GM23248 (cell line): ENCODE results near the gene R3HDM4.

Experiments
- EZH2 ChIP-seq: fragments of 200-600 bp; sonication (generic); IDR thresholded peaks from 2 replicates; pipeline ENCODE4 v1.6.1; 2018; ENCODE audit warnings: antibody characterized with exemption, mild to moderate bottlenecking; ENCODE audit not compliant: insufficient read depth, poor library complexity, severe bottlenecking
- EZH2phosphoT487 ChIP-seq: fragments of 200-600 bp; sonication (generic); IDR thresholded peaks from 2 replicates; pipeline ENCODE4 v1.6.1; 2018; ENCODE audit warnings: antibody characterized with exemption, moderate library complexity, mild to moderate bottlenecking, low read depth; ENCODE audit not compliant: insufficient read depth

GRCh38 chr19:953445-954271 lies 40.6 kb upstream of the R3HDM4 start:
- no peak for TF ChIP-seq EZH2phosphoT487
- TF ChIP-seq EZH2, result no peak
